ENCODE data around the gene ZC3HAV1. TPM values are rescaled to one million over a fixed set of nuclear protein-coding genes. Genes with fewer than 3 reads are reported as not detected.
"Not testable (repeated sequence)": the region's sequence is repeated elsewhere in the genome, so short reads cannot be mapped to it uniquely, and the experiment has no call there.

Gene ZC3HAV1
- total RNA-seq, 1 donor = 122 TPM

DNA sequence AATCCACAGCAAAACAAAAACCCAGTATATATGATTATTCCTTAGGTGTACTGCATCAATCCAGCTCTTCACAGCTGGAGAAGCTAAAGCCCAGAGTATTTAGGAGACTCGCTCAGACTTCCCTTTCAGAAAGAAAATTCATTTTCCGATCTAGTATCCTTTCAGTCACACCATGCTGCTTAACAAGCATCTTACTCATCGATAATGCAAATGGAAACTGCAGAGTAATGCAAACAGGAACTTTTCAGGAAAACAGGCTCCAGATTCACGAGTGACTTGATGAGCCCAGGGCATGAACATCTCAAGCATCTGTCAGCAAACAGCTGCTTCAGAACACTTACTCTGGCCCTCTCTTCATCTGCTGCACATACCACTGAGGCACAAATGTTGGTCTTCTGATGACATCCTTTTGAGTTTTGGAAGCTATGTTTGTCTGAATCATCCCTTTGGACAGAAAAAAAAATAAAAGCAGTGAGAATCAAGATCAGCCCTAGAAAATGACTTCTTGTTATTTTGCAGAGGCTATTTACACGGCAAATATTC is 48.8 kb downstream of the ZC3HAV1 start:
- Histone ChIP-seq H3K9me3 (ENCODE audit: low read depth, low read length) (no peaks in the 10 kb centered on the region), H3K4me1 (ENCODE audit: insufficient read depth, low read length) (peaks cover 3% of the 10 kb centered on the region), H3K27me3 (ENCODE audit: insufficient read depth, low read length) (no peaks in the 10 kb centered on the region), H3K4me3 (ENCODE audit: low read length) (no peak overlapping the region)

DNA sequence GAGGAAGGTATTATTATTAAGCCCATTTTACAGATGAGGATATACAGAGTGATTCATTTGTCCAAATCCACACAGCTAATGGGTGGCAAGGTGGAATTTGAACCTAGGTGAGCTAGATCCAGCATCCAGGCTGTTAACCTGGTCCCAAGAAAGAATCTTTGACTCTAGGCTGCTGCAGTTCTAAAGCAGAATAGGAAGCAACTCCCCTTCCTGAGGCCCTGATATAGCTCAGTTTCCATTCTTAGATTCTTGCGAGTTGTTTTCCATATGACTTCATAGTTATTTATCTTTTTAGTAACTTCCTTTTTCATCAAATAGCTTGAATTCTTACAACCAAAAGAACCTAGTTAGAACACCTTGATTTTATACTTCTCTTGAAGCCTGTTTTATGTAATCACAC is 49.6 kb downstream of the ZC3HAV1 start:
- peaks cover 3% of the 10 kb centered on the region for H3K4me1 ChIP-seq (ENCODE audit: insufficient read depth, low read length)
- H3K27me3 ChIP-seq (ENCODE audit: insufficient read depth, low read length) = no peaks in the 10 kb centered on the region
- H3K9me3 ChIP-seq (ENCODE audit: low read depth, low read length) = no peaks in the 10 kb centered on the region
- no peak overlapping the region for H3K4me3 ChIP-seq (ENCODE audit: low read length)

DNA sequence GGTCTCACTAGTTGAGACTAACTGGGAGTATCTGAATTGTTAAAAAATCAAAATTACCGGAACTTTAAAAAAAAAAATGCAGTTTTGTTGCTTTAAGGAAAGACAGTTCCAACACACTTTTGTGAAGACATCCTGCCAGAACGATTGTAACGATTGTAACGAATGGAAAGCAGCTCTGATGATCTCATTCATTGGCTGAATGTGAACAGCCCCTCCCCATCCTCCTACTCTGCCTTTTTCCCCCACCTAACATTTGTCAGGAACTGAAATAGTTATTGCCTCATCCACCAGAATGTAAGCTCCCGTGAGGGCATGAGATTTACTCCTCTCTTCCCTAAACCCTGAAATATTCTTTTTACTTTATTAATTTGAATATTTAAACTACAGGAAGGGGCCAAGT is 50.6 kb downstream of the ZC3HAV1 start:
- Histone ChIP-seq H3K27me3 (ENCODE audit: insufficient read depth, low read length) (no peaks in the 10 kb centered on the region), H3K9me3 (ENCODE audit: low read depth, low read length) (no peaks in the 10 kb centered on the region), H3K4me3 (ENCODE audit: low read length) (no peak overlapping the region), H3K4me1 (ENCODE audit: insufficient read depth, low read length) (peaks cover 3% of the 10 kb centered on the region)

DNA sequence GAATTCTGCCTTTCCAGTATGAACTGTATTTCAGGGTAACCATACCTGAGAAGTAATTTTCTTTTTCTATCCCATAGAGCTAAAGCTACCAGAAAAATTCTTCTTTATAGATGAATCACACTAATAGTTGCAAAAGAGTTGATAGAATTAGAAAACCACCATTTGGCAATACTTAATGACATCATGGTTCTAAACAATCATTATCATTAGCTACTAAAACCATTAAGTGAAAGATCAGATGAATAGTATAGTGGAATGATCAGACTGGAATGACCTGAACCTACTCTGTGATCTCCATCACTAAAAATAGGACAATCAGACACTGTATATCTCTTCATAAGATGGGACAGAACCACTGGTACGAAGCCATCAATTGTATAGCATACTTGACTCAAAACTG is 53.8 kb downstream of the ZC3HAV1 start:
- H3K9me3 ChIP-seq (ENCODE audit: low read depth, low read length) = no peaks in the 10 kb centered on the region
- H3K4me3 ChIP-seq (ENCODE audit: low read length) = no peak overlapping the region
- H3K27me3 ChIP-seq (ENCODE audit: insufficient read depth, low read length) = no peaks in the 10 kb centered on the region
- H3K4me1 ChIP-seq (ENCODE audit: insufficient read depth, low read length) = peaks cover 3% of the 10 kb centered on the region

DNA sequence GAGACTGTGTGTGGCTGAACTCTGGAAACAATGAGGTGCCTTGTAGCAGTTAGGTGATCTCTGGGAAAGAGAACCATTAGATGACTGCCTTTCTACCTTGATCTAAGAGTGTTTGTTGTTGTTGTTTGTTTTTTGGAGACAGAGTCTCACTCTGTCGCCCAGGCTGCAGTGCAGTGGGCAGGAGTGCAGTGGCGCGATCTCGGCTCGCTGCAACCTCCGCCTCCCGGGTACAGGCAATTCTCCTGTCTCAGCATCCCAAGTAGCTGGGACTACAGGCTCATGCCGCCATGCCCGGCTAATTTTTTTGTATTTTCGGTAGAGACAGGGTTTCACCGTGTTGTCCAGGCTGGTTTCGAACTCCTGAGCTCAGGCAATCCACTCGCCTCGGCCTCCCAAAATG is 54.9 kb downstream of the ZC3HAV1 start:
- not testable (repeated sequence) for H3K9me3 ChIP-seq (ENCODE audit: low read depth, low read length); H3K27me3 ChIP-seq (ENCODE audit: insufficient read depth, low read length); H3K4me3 ChIP-seq (ENCODE audit: low read length); H3K4me1 ChIP-seq (ENCODE audit: insufficient read depth, low read length)

DNA sequence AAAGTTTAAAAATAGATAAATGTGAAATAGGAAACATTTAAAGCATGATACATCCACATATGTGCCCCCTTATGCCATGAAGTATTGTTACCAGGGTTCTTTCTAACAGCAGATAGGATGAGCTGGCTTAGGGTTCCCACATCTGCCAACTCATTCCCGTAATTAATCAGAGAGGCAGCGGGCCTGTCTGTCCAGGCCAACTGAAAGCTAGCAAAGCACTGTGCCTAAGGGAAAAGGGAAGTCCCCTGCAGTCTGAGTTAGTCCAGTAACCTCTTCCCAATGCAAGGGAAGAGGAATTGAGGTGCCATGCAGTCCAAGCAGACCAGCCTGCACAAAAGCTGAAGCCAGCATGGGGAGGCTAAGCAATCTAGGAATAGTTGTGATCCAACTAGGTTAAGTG is 55.4 kb downstream of the ZC3HAV1 start:
- Histone ChIP-seq H3K27me3 (ENCODE audit: insufficient read depth, low read length) (no peaks in the 10 kb centered on the region), H3K4me3 (ENCODE audit: low read length) (no peak overlapping the region), H3K4me1 (ENCODE audit: insufficient read depth, low read length) (no peaks in the 10 kb centered on the region), H3K9me3 (ENCODE audit: low read depth, low read length) (no peaks in the 10 kb centered on the region)

DNA sequence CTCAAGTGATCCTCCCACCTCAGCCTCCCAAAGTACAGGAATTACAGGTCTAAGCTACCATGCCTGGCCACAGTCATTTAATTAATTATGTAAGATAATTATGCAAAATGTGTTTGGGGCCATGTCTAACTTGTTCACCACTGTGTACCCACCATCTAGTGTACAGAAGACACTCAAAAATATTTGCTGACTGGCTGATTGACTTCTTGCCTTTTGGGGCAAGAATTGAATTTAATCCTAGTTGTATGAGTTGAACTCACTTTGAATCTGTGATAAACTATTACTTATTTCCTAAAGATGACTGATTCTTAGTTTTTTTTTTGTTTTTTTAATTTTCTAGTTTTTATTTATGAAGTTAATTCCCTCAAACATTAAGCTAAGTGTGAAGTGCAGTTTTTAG is 57.9 kb downstream of the ZC3HAV1 start:
- Histone ChIP-seq H3K4me1 (ENCODE audit: insufficient read depth, low read length) (no peaks in the 10 kb centered on the region), H3K27me3 (ENCODE audit: insufficient read depth, low read length) (no peaks in the 10 kb centered on the region), H3K4me3 (ENCODE audit: low read length) (no peak overlapping the region), H3K9me3 (ENCODE audit: low read depth, low read length) (no peaks in the 10 kb centered on the region)

DNA sequence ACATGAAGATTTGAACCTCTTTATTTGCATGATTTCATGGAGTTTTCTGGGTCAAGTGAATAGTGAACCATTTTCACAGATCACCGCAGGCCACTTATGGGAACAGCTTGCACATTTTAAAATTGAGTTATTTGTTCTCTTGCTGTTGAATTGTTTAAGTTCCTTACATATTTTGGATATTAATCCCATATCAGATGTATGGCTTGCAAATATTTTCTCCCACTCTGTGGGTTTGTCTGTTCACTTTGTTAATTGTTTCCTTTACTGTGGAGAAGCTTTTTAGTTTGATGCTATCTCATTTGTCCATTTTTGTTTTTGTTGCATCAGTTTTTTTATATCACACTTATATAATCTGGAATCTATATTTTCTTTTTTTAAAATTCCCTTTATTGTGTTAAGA is 59.6 kb downstream of the ZC3HAV1 start:
- H3K4me3 ChIP-seq (ENCODE audit: low read length) = no peak overlapping the region
- H3K4me1 ChIP-seq (ENCODE audit: insufficient read depth, low read length) = peaks cover 14% of the 10 kb centered on the region
- H3K9me3 ChIP-seq (ENCODE audit: low read depth, low read length) = no peaks in the 10 kb centered on the region
- H3K27me3 ChIP-seq (ENCODE audit: insufficient read depth, low read length) = no peaks in the 10 kb centered on the region

DNA sequence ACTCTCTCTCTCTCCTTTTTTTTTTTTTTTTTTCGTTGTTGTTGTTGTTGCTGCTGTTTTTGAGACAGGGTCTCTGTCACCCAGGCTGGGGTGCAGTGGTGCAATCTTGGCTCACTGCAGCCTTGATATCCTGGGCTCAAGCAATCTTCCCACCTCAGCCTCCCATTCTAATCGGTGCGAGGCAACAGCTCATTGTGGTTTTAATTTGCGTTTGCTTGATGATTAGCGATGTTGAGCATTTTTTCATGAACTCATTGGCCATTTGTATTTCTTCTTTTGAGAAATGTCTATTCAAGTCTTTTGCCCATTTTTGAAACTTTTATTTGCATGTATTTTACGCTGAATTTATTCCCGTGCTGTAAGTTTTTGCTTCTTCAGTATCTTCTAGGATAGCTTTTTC is 60.4 kb downstream of the ZC3HAV1 start:
- Histone ChIP-seq H3K4me1 (ENCODE audit: insufficient read depth, low read length) (peaks cover 22% of the 10 kb centered on the region), H3K9me3 (ENCODE audit: low read depth, low read length) (no peaks in the 10 kb centered on the region), H3K27me3 (ENCODE audit: insufficient read depth, low read length) (no peaks in the 10 kb centered on the region), H3K4me3 (ENCODE audit: low read length) (no peak overlapping the region)

DNA sequence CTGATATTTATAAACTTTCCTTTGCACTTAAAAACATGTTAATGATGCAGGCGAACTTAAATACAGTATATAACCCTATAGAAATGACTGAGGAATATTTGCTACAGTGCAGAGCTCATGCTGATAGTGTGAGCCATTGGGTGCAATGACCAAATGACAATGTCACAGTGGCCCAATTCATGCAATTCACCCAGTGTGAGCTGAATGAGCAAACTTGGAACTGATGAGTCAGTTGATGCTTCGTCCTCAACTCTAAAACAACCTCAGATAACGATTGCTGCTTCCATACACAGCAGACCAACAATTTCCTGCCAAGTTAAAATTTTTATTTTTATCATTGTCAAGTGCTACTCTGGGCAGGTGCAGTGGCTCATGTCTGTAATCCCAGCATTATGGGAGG is 61.5 kb downstream of the ZC3HAV1 start:
- H3K4me1 ChIP-seq (ENCODE audit: insufficient read depth, low read length) = peaks cover 33% of the 10 kb centered on the region
- no peaks in the 10 kb centered on the region for H3K27me3 ChIP-seq (ENCODE audit: insufficient read depth, low read length)
- no peak overlapping the region for H3K4me3 ChIP-seq (ENCODE audit: low read length)
- H3K9me3 ChIP-seq (ENCODE audit: low read depth, low read length) = no peaks in the 10 kb centered on the region

DNA sequence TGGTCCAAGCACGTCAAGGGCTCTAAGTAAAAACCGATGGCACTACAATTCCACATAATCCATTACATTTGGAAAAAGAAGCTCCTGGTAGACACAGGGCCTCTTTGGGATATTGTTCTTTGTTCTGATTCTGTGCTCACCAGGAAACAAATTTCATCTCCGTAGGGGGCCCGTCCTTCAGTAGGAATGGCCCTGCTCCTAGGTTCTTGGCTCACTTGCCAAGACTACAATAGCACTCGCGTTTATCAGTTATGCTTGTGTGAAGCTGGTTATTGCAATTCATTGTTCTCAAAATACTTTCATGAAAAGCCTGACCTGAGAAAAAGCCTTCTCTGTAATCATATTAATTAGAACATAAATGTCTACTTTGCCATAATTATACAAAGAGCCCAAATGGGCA is 63.4 kb downstream of the ZC3HAV1 start:
- H3K27me3 ChIP-seq (ENCODE audit: insufficient read depth, low read length) = no peaks in the 10 kb centered on the region
- peaks cover 42% of the 10 kb centered on the region for H3K4me1 ChIP-seq (ENCODE audit: insufficient read depth, low read length)
- H3K4me3 ChIP-seq (ENCODE audit: low read length) = no peak overlapping the region
- no peaks in the 10 kb centered on the region for H3K9me3 ChIP-seq (ENCODE audit: low read depth, low read length)

DNA sequence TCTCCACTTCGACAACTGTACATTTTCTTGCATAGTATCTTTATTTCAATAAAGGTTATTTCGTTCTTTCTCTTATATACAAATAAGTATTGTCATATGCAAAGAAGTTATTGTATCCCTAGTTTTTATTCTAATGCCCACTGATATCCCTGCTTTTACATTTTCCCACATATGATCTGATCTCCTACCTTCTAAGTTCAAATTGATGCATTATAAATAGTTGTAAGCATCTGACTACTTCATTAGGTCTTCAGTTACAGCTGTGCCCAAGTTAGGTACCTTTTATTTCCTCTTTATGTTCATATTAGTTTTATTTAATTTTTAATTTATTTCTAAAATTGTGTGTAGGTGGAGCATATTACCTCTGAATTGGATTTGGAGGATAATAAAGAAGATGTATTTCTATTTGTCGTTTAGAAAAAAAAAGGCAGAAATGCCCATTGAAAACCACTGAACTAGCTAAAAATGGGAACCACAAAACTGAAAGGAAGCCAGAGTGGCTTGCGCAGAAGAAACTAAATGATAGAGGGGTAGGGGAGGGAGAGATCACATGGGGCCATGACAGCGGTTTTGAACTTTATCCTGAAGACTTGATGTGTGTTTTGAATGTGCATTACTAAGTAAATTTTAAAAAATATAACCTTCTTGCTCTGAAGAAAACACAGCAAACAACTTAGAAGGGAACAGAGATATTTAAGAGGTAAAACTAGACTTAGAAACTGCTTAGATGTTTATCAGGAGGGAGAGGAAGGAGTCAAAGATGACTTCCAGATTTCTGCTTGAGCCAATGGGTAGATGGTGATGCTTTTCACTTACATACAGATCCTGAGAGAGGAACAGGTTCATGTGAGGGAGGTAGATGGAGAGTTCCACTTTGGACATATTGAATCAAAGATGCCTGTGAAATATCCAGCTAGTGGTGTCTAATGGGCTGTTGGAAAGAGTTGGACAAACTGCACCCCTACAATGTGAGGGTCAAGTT is 64.4 kb downstream of the ZC3HAV1 start:
- no peak overlapping the region for H3K4me3 ChIP-seq (ENCODE audit: low read length)
- peaks cover 42% of the 10 kb centered on the region for H3K4me1 ChIP-seq (ENCODE audit: insufficient read depth, low read length)

DNA sequence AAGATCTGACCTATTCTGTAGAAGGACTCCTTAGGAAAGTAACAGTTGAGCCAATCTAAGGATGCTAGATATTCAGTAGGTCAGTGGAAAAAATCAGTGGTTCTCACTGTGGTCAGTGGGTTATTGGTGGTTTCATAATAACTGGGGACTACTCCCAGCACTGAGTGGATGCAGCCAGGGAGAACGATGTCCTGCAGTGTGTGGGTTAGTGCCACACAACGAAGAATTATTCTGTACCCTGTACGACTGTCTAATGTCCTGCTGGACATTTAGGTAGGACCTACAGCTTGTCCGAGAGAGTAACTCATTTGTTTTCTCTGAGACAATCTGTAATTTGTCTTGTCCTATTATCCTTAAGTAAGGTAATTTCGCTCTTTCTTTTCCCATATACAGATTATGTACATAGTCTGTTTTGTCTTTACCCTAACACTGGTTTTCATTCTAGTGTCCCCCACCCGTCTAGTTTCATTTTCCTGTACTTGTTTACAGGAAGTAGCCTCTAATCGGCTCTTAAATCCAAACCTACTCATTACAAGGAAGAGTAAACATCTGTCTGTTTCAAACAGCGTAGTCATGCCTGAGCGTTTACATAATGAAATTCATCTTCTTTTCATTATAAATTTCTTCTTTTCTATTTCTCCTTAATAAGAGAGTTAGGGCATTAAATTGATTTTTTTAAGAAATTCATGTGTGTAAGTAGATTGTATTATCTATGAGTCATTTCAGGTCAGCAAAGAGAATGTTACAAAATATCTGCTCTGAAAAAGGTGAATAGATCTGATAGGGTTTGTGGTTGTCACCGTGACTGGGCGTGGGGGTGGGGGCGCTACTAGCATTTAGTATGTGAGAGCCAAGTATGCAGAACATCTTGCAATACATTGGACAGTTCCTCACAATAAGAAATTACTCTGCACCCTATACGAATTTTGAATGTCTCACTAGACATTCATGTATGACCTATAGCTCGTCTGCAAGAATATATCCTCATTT is 65.4 kb downstream of the ZC3HAV1 start:
- Histone ChIP-seq H3K4me1 (ENCODE audit: insufficient read depth, low read length) (peaks cover 42% of the 10 kb centered on the region), H3K4me3 (ENCODE audit: low read length) (no peak overlapping the region), H3K27me3 (ENCODE audit: insufficient read depth, low read length) (no peaks in the 10 kb centered on the region), H3K9me3 (ENCODE audit: low read depth, low read length) (no peaks in the 10 kb centered on the region)

More for the DNA sequence above, 64.4 kb downstream of the ZC3HAV1 start:
- H3K27me3 ChIP-seq (ENCODE audit: insufficient read depth, low read length) = no peaks in the 10 kb centered on the region
- H3K9me3 ChIP-seq (ENCODE audit: low read depth, low read length) = no peaks in the 10 kb centered on the region

DNA sequence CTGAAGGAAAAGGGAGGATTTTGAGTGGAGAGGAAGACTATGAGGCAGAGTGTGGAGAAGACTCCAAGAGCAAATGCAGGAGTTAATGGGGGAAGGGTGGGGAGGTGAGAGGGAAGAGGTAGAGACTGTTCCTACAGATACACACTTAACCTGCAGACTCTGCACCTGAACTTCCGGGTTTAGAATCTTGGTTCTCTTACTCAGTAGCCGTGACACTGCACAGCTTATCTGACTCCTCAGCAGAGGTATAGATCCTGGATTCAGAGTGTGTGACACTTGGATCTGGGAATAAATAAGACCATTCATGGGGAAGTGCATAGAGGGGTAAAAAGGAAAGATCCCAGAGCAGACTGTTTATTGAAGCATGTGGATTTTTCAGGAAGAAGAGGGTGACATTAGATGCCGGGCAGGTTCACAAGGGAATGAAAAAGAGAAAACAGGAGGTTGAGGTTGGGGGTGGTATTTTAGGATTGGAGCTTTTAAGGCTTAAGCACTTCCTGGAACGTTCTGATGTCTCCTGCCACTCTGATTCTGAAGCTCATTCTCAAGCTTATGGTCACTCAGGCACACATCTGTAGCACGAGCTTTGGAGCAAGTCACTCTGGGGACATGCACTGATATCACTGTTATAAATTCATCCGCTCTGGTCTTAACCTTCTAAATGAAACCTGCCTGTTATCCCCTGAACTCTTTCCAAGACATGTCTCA is 68.0 kb downstream of the ZC3HAV1 start:
- Histone ChIP-seq H3K9me3 (ENCODE audit: low read depth, low read length) (no peaks in the 10 kb centered on the region), H3K4me3 (ENCODE audit: low read length) (no peak overlapping the region), H3K27me3 (ENCODE audit: insufficient read depth, low read length) (no peaks in the 10 kb centered on the region), H3K4me1 (ENCODE audit: insufficient read depth, low read length) (peaks cover 42% of the 10 kb centered on the region)

Data from mononuclear cell (primary cell).